Astrocyte (in vitro differentiated cells and primary cell): ENCODE measurements around the gene NXF2B. TPM values are rescaled to one million over a fixed set of nuclear protein-coding genes. Genes with fewer than 3 reads are reported as not detected.

Experiments
- DNase-seq: peaks from one replicate; pipeline ENCODE4 v3.0.0-alpha.2; 2010; ENCODE audit warnings: low read depth
- FAIRE-seq: peaks from 2 replicates; lab custom pipeline; 2011; peaks lifted over from hg19 to GRCh38; lab: Jason Lieb, UNC
- H2AFZ ChIP-seq: 2 replicates; pipeline ENCODE4 v1.6.0; 2012; ENCODE audit warnings: low read depth, low read length, inconsistent platforms
- H3K27ac ChIP-seq: 2 replicates; pipeline ENCODE4 v1.5.1; 2011; ENCODE audit warnings: low read depth, low read length, inconsistent platforms
- H3K27me3 ChIP-seq: 2 replicates; pipeline ENCODE4 v1.6.0; 2011; ENCODE audit warnings: low read length, inconsistent platforms; ENCODE audit not compliant: insufficient read depth
- H3K36me3 ChIP-seq: 2 replicates; pipeline ENCODE4 v1.5.1; 2011; ENCODE audit warnings: low read length, inconsistent platforms; ENCODE audit not compliant: insufficient read depth
- H3K4me1 ChIP-seq: 2 replicates; pipeline ENCODE4 v1.5.1; 2011; ENCODE audit warnings: low read length, inconsistent platforms; ENCODE audit not compliant: insufficient read depth
- H3K4me2 ChIP-seq: 2 replicates; pipeline ENCODE4 v1.6.0; 2012; ENCODE audit warnings: low read length, inconsistent platforms
- H3K4me3 ChIP-seq: 2 replicates; pipeline ENCODE4 v1.5.1; 2011; ENCODE audit warnings: low read depth, mild to moderate bottlenecking, low read length, inconsistent platforms; ENCODE audit not compliant: insufficient read depth
- H3K79me2 ChIP-seq: 2 replicates; pipeline ENCODE4 v1.6.0; 2012; ENCODE audit warnings: mild to moderate bottlenecking, low read length, inconsistent platforms; ENCODE audit not compliant: insufficient read depth
- H3K9ac ChIP-seq: 2 replicates; pipeline ENCODE4 v1.6.0; 2012; ENCODE audit warnings: mild to moderate bottlenecking, low read length, inconsistent platforms
- H3K9me3 ChIP-seq: 2 replicates; pipeline ENCODE4 v1.5.1; 2012; ENCODE audit warnings: low read depth, mild to moderate bottlenecking, low read length, inconsistent platforms; ENCODE audit not compliant: insufficient read depth
- H4K20me1 ChIP-seq: 2 replicates; pipeline ENCODE4 v1.6.0; 2012; ENCODE audit warnings: low read length, inconsistent platforms; ENCODE audit not compliant: insufficient read depth
- H3K27ac Mint-ChIP-seq: one replicate; pipeline ENCODE4 v1.8.0; 2021; ENCODE audit warnings: mild to moderate bottlenecking, mixed read lengths; ENCODE audit not compliant: unreplicated experiment
- H3K27me3 Mint-ChIP-seq: one replicate; pipeline ENCODE4 v1.8.0; 2021; ENCODE audit warnings: low read depth, mixed read lengths; ENCODE audit not compliant: unreplicated experiment
- H3K36me3 Mint-ChIP-seq: one replicate; pipeline ENCODE4 v1.8.0; 2021; ENCODE audit warnings: low read depth, mixed read lengths; ENCODE audit not compliant: unreplicated experiment
- H3K4me1 Mint-ChIP-seq: one replicate; pipeline ENCODE4 v1.8.0; 2021; ENCODE audit warnings: low read depth, mixed read lengths; ENCODE audit not compliant: unreplicated experiment
- H3K4me3 Mint-ChIP-seq: one replicate; pipeline ENCODE4 v1.8.0; 2021; ENCODE audit warnings: mild to moderate bottlenecking, moderate library complexity, mixed read lengths; ENCODE audit not compliant: unreplicated experiment
- H3K9me3 Mint-ChIP-seq: one replicate; pipeline ENCODE4 v1.8.0; 2021; ENCODE audit warnings: mild to moderate bottlenecking, mixed read lengths; ENCODE audit not compliant: unreplicated experiment
- EZH2 ChIP-seq: IDR thresholded peaks from 2 replicates; pipeline ENCODE4 v1.6.1; 2012; ENCODE audit warnings: mild to moderate bottlenecking, low read length, inconsistent platforms; ENCODE audit not compliant: insufficient read depth
- total RNA-seq: library from RNA; stranded (reverse); gene quantifications from 2 replicates; pipeline ENCODE4 v1.2.1, GENCODE V29; 2021
- TF ChIP-seq, protein P1 (sequence below): IDR thresholded peaks from 2 replicates; pipeline ENCODE4 v1.5.1; 2011; ENCODE audit warnings: low read depth, mild to moderate bottlenecking, inconsistent platforms, low read length, moderate library complexity; ENCODE audit not compliant: insufficient read depth

The NXF2B gene
- total RNA-seq, 1 donor from 2014 or later: not detected

DNA sequence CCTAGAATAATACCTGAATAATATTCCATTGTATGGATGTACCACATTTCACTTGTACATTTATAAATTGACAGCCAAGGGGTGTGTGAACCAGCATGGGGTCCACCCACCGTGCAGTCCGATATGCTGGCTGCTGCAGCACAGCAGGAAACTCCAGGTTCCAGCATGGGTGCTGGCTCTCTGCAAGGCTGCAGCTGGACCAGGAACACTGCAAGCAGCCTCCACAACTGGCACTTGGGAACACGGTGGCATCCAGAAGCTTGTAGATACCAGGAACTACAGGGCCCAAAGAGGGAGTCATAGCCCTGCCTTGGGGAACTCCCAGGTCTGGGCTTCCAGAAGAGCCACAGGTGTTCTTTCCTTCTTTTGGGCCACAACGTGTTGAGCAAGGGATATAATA lies 101.6 kb downstream of the NXF2B start:
- no peaks in the 10 kb centered on the region for H3K36me3 Mint-ChIP-seq
- no peaks in the 10 kb centered on the region for H3K9me3 Mint-ChIP-seq
- DNase-seq (no peak), FAIRE-seq (no peak)
- no peaks in the 10 kb centered on the region for H3K9me3 ChIP-seq
- no peaks in the 10 kb centered on the region for H3K36me3 ChIP-seq
- no peaks in the 10 kb centered on the region for H3K27me3 Mint-ChIP-seq
- H3K79me2 ChIP-seq: no peaks in the 10 kb centered on the region
- no peaks in the 10 kb centered on the region for H3K27me3 ChIP-seq
- TF ChIP-seq, protein P1, sequence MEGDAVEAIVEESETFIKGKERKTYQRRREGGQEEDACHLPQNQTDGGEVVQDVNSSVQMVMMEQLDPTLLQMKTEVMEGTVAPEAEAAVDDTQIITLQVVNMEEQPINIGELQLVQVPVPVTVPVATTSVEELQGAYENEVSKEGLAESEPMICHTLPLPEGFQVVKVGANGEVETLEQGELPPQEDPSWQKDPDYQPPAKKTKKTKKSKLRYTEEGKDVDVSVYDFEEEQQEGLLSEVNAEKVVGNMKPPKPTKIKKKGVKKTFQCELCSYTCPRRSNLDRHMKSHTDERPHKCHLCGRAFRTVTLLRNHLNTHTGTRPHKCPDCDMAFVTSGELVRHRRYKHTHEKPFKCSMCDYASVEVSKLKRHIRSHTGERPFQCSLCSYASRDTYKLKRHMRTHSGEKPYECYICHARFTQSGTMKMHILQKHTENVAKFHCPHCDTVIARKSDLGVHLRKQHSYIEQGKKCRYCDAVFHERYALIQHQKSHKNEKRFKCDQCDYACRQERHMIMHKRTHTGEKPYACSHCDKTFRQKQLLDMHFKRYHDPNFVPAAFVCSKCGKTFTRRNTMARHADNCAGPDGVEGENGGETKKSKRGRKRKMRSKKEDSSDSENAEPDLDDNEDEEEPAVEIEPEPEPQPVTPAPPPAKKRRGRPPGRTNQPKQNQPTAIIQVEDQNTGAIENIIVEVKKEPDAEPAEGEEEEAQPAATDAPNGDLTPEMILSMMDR: no peak
- TF ChIP-seq EZH2: no peak
- no peaks in the 10 kb centered on the region for H3K4me1 Mint-ChIP-seq
- H3K27ac ChIP-seq: no peak overlapping the region
- no peak overlapping the region for H3K27ac Mint-ChIP-seq
- H3K4me1 ChIP-seq: no peaks in the 10 kb centered on the region
- no peak overlapping the region for H3K4me3 ChIP-seq
- H2AFZ ChIP-seq: no peak overlapping the region
- no peak overlapping the region for H3K4me2 ChIP-seq
- no peak overlapping the region for H3K4me3 Mint-ChIP-seq
- no peak overlapping the region for H3K9ac ChIP-seq
- no peaks in the 10 kb centered on the region for H4K20me1 ChIP-seq

Other genes starting within 250 kb of the NXF2B start
- not detected in 2 replicates for gene TCP11X1, start 224.7 kb downstream of the NXF2B start, total RNA-seq
- gene NXF2, start 192.8 kb downstream of the NXF2B start, total RNA-seq: not detected in 2 replicates
- gene TCP11X2, start 31.8 kb upstream of the NXF2B start, total RNA-seq: not detected in 2 replicates
- gene TMSB15A, start 76.7 kb upstream of the NXF2B start, total RNA-seq: 0.46 and 1.6 TPM in 2 replicates
- gene ARMCX5, start 159.5 kb upstream of the NXF2B start, total RNA-seq: 8.1 and 9.6 TPM in 2 replicates
- gene GPRASP1, start 211.5 kb upstream of the NXF2B start, total RNA-seq: 2.3 and 2.7 TPM in 2 replicates